ENCODE results near the gene KCNE3.
A peak's percentile ranks its signal among the peaks of the same experiment; 100 is the strongest.
"Not testable (repeated sequence)": the region's sequence is repeated elsewhere in the genome, so short reads cannot be mapped to it uniquely, and the experiment has no call there.

The KCNE3 gene

DNA sequence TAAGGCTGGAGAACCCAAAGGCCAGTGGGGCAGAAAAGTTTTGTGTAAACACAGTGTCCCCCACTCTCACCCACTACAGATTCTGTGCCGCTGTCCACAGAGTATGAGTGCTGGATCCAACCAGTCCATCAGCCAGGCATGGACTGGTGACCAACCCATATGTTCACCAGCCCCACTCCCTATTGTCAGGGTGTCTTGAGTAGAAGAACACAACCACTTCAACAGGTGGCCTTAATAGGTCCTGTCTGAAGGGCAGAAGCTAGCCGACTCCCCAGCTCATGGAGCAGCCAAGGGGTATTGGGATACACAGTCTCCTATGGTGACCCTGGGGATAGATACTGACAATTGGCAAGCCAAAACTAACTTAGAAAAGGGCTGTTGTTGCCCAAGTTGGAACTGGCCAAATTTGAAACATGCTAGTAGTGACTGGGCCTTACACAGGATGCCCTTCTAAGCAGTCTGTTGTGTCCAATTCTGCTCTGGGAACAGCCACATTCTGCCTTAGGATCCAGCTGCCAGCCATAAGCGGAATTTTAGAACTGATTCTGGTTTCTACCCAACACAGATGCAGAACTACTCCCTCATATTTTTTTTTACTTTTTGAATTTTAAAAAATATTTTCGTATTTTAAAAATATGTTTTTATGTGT, 49.4 kb downstream of the KCNE3 start:
- H3K27ac ChIP-seq (ENCODE audit: low read depth, low read length) = no peak overlapping the region

GRCh38 chr11:74417379-74417804, 50.0 kb downstream of the KCNE3 start:
- Histone ChIP-seq H3K79me2 (ENCODE audit: control insufficient read depth, insufficient read depth, low read length) (no peaks in the 10 kb centered on the region), H3K27ac (ENCODE audit: low read depth, low read length) (no peak overlapping the region), H3K23ac (ENCODE audit: low read length) (no peak overlapping the region), H3K4me3 (ENCODE audit: low read length) (no peak overlapping the region), H4K5ac (ENCODE audit: low read length) (no peak overlapping the region), H3K27me3 (ENCODE audit: insufficient read depth, low read length, poor library complexity) (no peaks in the 10 kb centered on the region), H3K56ac (ENCODE audit: low read length) (no peak overlapping the region), H3K9ac (ENCODE audit: low read length) (no peak overlapping the region), H4K8ac (ENCODE audit: low read depth, low read length) (no peak overlapping the region), H3K18ac (ENCODE audit: low read length) (no peak overlapping the region), H3K4me2 (ENCODE audit: low read length) (no peak overlapping the region), H3K79me1 (ENCODE audit: low read length) (no peaks in the 10 kb centered on the region), H3K36me3 (ENCODE audit: control insufficient read depth, insufficient read depth, low read length) (no peaks in the 10 kb centered on the region), H2BK15ac (replicated peaks; ENCODE audit: low read depth) (no peak overlapping the region), H2BK5ac (ENCODE audit: low read length) (no peak overlapping the region), H3K4me1 (ENCODE audit: control insufficient read depth, low read depth, low read length) (no peaks in the 10 kb centered on the region), H2AK5ac (ENCODE audit: low read length) (no peak overlapping the region), H3K4ac (ENCODE audit: low read depth, low read length) (no peak overlapping the region), H2BK120ac (ENCODE audit: low read depth, low read length) (no peak overlapping the region)
- no CpG with 5 or more reads among the region's 1 CpG for WGBS (ENCODE audit: extremely low coverage, insufficient coverage, low lambda C conversion rate)
- DNase-seq = peak; percentile 63

More for the DNA sequence above, 49.4 kb downstream of the KCNE3 start:
- no peak overlapping the region for H4K5ac ChIP-seq (ENCODE audit: low read length)
- H3K18ac ChIP-seq (ENCODE audit: low read length) = no peak overlapping the region
- H3K56ac ChIP-seq (ENCODE audit: low read length) = no peak overlapping the region
- H2AK5ac ChIP-seq (ENCODE audit: low read length) = no peak overlapping the region
- no peak overlapping the region for H2BK5ac ChIP-seq (ENCODE audit: low read length)
- 100% methylated on average over 1 of the region's 4 CpGs for WGBS (ENCODE audit: extremely low coverage, insufficient coverage, low lambda C conversion rate)
- DNase-seq = no peak
- H3K4me2 ChIP-seq (ENCODE audit: low read length) = no peak overlapping the region
- H2BK120ac ChIP-seq (ENCODE audit: low read depth, low read length) = no peak overlapping the region
- H3K4ac ChIP-seq (ENCODE audit: low read depth, low read length) = no peak overlapping the region
- no peaks in the 10 kb centered on the region for H3K79me2 ChIP-seq (ENCODE audit: control insufficient read depth, insufficient read depth, low read length)
- no peak overlapping the region for H3K4me3 ChIP-seq (ENCODE audit: low read length)
- H3K23ac ChIP-seq (ENCODE audit: low read length) = no peak overlapping the region
- no peak overlapping the region for H3K9ac ChIP-seq (ENCODE audit: low read length)
- no peak overlapping the region for H2BK15ac ChIP-seq (replicated peaks; ENCODE audit: low read depth)
- no peaks in the 10 kb centered on the region for H3K4me1 ChIP-seq (ENCODE audit: control insufficient read depth, low read depth, low read length)
- H3K79me1 ChIP-seq (ENCODE audit: low read length) = no peaks in the 10 kb centered on the region
- H4K8ac ChIP-seq (ENCODE audit: low read depth, low read length) = no peak overlapping the region
- H3K36me3 ChIP-seq (ENCODE audit: control insufficient read depth, insufficient read depth, low read length) = no peaks in the 10 kb centered on the region
- H3K27me3 ChIP-seq (ENCODE audit: insufficient read depth, low read length, poor library complexity) = no peaks in the 10 kb centered on the region

DNA sequence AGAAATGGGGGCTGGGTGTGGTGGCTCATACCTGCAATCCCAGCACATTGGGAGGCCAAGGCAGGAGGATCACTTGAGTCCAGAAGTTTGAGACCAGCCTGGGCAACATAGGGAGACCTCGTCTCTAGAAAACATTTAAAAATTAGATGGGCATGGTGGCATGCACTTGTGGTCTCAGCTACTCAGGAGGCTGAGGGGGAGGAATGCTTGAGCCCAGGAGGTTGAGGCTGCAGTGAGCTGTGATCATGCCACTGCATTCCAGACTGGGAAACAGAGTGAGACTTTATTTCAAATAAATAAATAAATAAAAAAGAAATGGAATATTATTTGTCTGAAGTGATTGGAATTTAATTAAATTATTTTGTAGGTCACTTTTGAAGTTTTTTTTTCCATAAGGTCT, 50.4 kb downstream of the KCNE3 start:
- not testable (repeated sequence) for DNase-seq
- WGBS (ENCODE audit: extremely low coverage, insufficient coverage, low lambda C conversion rate) = no CpG with 5 or more reads among the region's 1 CpG

GRCh38 chr11:74412733-74413359, 54.5 kb downstream of the KCNE3 start:
- Histone ChIP-seq H3K18ac (ENCODE audit: low read length) (no peak overlapping the region), H3K4me2 (ENCODE audit: low read length) (no peak overlapping the region), H3K79me1 (ENCODE audit: low read length) (no peaks in the 10 kb centered on the region), H4K8ac (ENCODE audit: low read depth, low read length) (no peak overlapping the region), H3K56ac (ENCODE audit: low read length) (no peak overlapping the region), H3K4me1 (ENCODE audit: control insufficient read depth, low read depth, low read length) (no peaks in the 10 kb centered on the region), H3K79me2 (ENCODE audit: control insufficient read depth, insufficient read depth, low read length) (no peaks in the 10 kb centered on the region), H4K5ac (ENCODE audit: low read length) (no peak overlapping the region), H3K9ac (ENCODE audit: low read length) (no peak overlapping the region), H2BK15ac (replicated peaks; ENCODE audit: low read depth) (no peak overlapping the region), H3K27me3 (ENCODE audit: insufficient read depth, low read length, poor library complexity) (no peaks in the 10 kb centered on the region), H3K4ac (ENCODE audit: low read depth, low read length) (no peak overlapping the region), H3K23ac (ENCODE audit: low read length) (no peak overlapping the region), H3K36me3 (ENCODE audit: control insufficient read depth, insufficient read depth, low read length) (no peaks in the 10 kb centered on the region), H2BK120ac (ENCODE audit: low read depth, low read length) (no peak overlapping the region), H3K27ac (ENCODE audit: low read depth, low read length) (no peak overlapping the region), H3K4me3 (ENCODE audit: low read length) (no peak overlapping the region), H2AK5ac (ENCODE audit: low read length) (no peak overlapping the region), H2BK5ac (ENCODE audit: low read length) (no peak overlapping the region)
- no CpG with 5 or more reads among the region's 11 CpGs for WGBS (ENCODE audit: extremely low coverage, insufficient coverage, low lambda C conversion rate)
- no peak for DNase-seq

More for the DNA sequence above, 50.4 kb downstream of the KCNE3 start:
- not testable (repeated sequence) for H3K4me3 ChIP-seq (ENCODE audit: low read length); H3K27me3 ChIP-seq (ENCODE audit: insufficient read depth, low read length, poor library complexity); H3K36me3 ChIP-seq (ENCODE audit: control insufficient read depth, insufficient read depth, low read length); H3K9ac ChIP-seq (ENCODE audit: low read length); H2BK15ac ChIP-seq (replicated peaks; ENCODE audit: low read depth); H4K8ac ChIP-seq (ENCODE audit: low read depth, low read length); H4K5ac ChIP-seq (ENCODE audit: low read length); H3K4me1 ChIP-seq (ENCODE audit: control insufficient read depth, low read depth, low read length); H2BK5ac ChIP-seq (ENCODE audit: low read length); H3K4ac ChIP-seq (ENCODE audit: low read depth, low read length); H3K79me1 ChIP-seq (ENCODE audit: low read length); H2BK120ac ChIP-seq (ENCODE audit: low read depth, low read length); H2AK5ac ChIP-seq (ENCODE audit: low read length); H3K4me2 ChIP-seq (ENCODE audit: low read length); H3K18ac ChIP-seq (ENCODE audit: low read length); H3K23ac ChIP-seq (ENCODE audit: low read length); H3K79me2 ChIP-seq (ENCODE audit: control insufficient read depth, insufficient read depth, low read length); H3K56ac ChIP-seq (ENCODE audit: low read length); H3K27ac ChIP-seq (ENCODE audit: low read depth, low read length)

GRCh38 chr11:74412321-74412720, 55.0 kb downstream of the KCNE3 start:
- Histone ChIP-seq H3K18ac (ENCODE audit: low read length) (no peak overlapping the region), H3K27ac (ENCODE audit: low read depth, low read length) (no peak overlapping the region), H3K79me1 (ENCODE audit: low read length) (no peaks in the 10 kb centered on the region), H3K4ac (ENCODE audit: low read depth, low read length) (no peak overlapping the region), H3K27me3 (ENCODE audit: insufficient read depth, low read length, poor library complexity) (no peaks in the 10 kb centered on the region), H2AK5ac (ENCODE audit: low read length) (no peak overlapping the region), H3K56ac (ENCODE audit: low read length) (no peak overlapping the region), H4K5ac (ENCODE audit: low read length) (no peak overlapping the region), H3K4me2 (ENCODE audit: low read length) (no peak overlapping the region), H3K4me3 (ENCODE audit: low read length) (no peak overlapping the region), H3K36me3 (ENCODE audit: control insufficient read depth, insufficient read depth, low read length) (no peaks in the 10 kb centered on the region), H2BK120ac (ENCODE audit: low read depth, low read length) (no peak overlapping the region), H2BK5ac (ENCODE audit: low read length) (no peak overlapping the region), H2BK15ac (replicated peaks; ENCODE audit: low read depth) (no peak overlapping the region), H4K8ac (ENCODE audit: low read depth, low read length) (no peak overlapping the region), H3K4me1 (ENCODE audit: control insufficient read depth, low read depth, low read length) (no peaks in the 10 kb centered on the region), H3K79me2 (ENCODE audit: control insufficient read depth, insufficient read depth, low read length) (no peaks in the 10 kb centered on the region), H3K23ac (ENCODE audit: low read length) (no peak overlapping the region), H3K9ac (ENCODE audit: low read length) (no peak overlapping the region)
- WGBS (ENCODE audit: extremely low coverage, insufficient coverage, low lambda C conversion rate) = no CpG with 5 or more reads among the region's 2 CpGs
- no peak for DNase-seq

GRCh38 chr11:74409633-74410032, 57.7 kb downstream of the KCNE3 start:
- Histone ChIP-seq H2BK120ac (ENCODE audit: low read depth, low read length) (no peak overlapping the region), H4K8ac (ENCODE audit: low read depth, low read length) (no peak overlapping the region), H2BK15ac (replicated peaks; ENCODE audit: low read depth) (no peak overlapping the region), H3K9ac (ENCODE audit: low read length) (no peak overlapping the region), H3K27ac (ENCODE audit: low read depth, low read length) (no peak overlapping the region), H4K5ac (ENCODE audit: low read length) (no peak overlapping the region), H3K4me3 (ENCODE audit: low read length) (no peak overlapping the region), H3K36me3 (ENCODE audit: control insufficient read depth, insufficient read depth, low read length) (no peaks in the 10 kb centered on the region), H3K23ac (ENCODE audit: low read length) (no peak overlapping the region), H2AK5ac (ENCODE audit: low read length) (no peak overlapping the region), H3K18ac (ENCODE audit: low read length) (no peak overlapping the region), H3K56ac (ENCODE audit: low read length) (no peak overlapping the region), H3K4me1 (ENCODE audit: control insufficient read depth, low read depth, low read length) (no peaks in the 10 kb centered on the region), H2BK5ac (ENCODE audit: low read length) (no peak overlapping the region), H3K79me2 (ENCODE audit: control insufficient read depth, insufficient read depth, low read length) (no peaks in the 10 kb centered on the region), H3K27me3 (ENCODE audit: insufficient read depth, low read length, poor library complexity) (no peaks in the 10 kb centered on the region), H3K79me1 (ENCODE audit: low read length) (no peaks in the 10 kb centered on the region), H3K4ac (ENCODE audit: low read depth, low read length) (no peak overlapping the region), H3K4me2 (ENCODE audit: low read length) (no peak overlapping the region)
- no CpG with 5 or more reads among the region's 2 CpGs for WGBS (ENCODE audit: extremely low coverage, insufficient coverage, low lambda C conversion rate)
- no peak for DNase-seq

All from mesendoderm (in vitro differentiated cells).